CD4-positive, alpha-beta T cell treated with Interleukin-15 for 1 hour (primary cell): ENCODE data around the gene VEZT.
"Not testable (repeated sequence)": the region's sequence is repeated elsewhere in the genome, so short reads cannot be mapped to it uniquely, and the experiment has no call there.

Source experiments
- DNase-seq: peaks from one replicate; pipeline ENCODE4 v3.0.0-alpha.2; 2020

VEZT gene

GRCh38 chr12:95224202-95225170, 6.9 kb downstream of the VEZT start:
- no peak for DNase-seq

GRCh38 chr12:95225645-95226212, 8.1 kb downstream of the VEZT start:
- DNase-seq = no peak

- DNase-seq = no peak
Observed at GRCh38 chr12:95227818-95228356, 10.3 kb downstream of the VEZT start.

- no peak for DNase-seq
Observed at GRCh38 chr12:95228617-95229016, 11.0 kb downstream of the VEZT start.

- no peak for DNase-seq
Observed at GRCh38 chr12:95229636-95230035, 12.0 kb downstream of the VEZT start.

- DNase-seq = no peak
Observed at GRCh38 chr12:95230313-95230712, 12.7 kb downstream of the VEZT start.

GRCh38 chr12:95231190-95231589, 13.6 kb downstream of the VEZT start:
- no peak for DNase-seq

- not testable (repeated sequence) for DNase-seq
Observed at GRCh38 chr12:95234187-95234586, 16.6 kb downstream of the VEZT start.

- DNase-seq = not testable (repeated sequence)
Observed at GRCh38 chr12:95235621-95236020, 18.0 kb downstream of the VEZT start.

- no peak for DNase-seq
Observed at GRCh38 chr12:95237315-95237714, 19.7 kb downstream of the VEZT start.

GRCh38 chr12:95238150-95238549, 20.5 kb downstream of the VEZT start:
- no peak for DNase-seq

- DNase-seq = no peak
Observed at GRCh38 chr12:95239216-95239615, 21.6 kb downstream of the VEZT start.

- not testable (repeated sequence) for DNase-seq
Observed at GRCh38 chr12:95239835-95240234, 22.2 kb downstream of the VEZT start.

GRCh38 chr12:95240556-95240955, 22.9 kb downstream of the VEZT start:
- no peak for DNase-seq

- not testable (repeated sequence) for DNase-seq
Observed at GRCh38 chr12:95241138-95241537, 23.5 kb downstream of the VEZT start.

- DNase-seq = no peak
Observed at GRCh38 chr12:95241761-95242506, 24.3 kb downstream of the VEZT start.

GRCh38 chr12:95243497-95244183, 26.0 kb downstream of the VEZT start:
- DNase-seq = no peak

- DNase-seq = no peak
Observed at GRCh38 chr12:95244350-95244749, 26.7 kb downstream of the VEZT start.

- no peak for DNase-seq
Observed at GRCh38 chr12:95248095-95248494, 30.5 kb downstream of the VEZT start.

- DNase-seq = no peak
Observed at GRCh38 chr12:95248604-95249360, 31.2 kb downstream of the VEZT start.

GRCh38 chr12:95253386-95253785, 35.8 kb downstream of the VEZT start:
- DNase-seq = no peak

GRCh38 chr12:95257541-95257940, 39.9 kb downstream of the VEZT start:
- no peak for DNase-seq
